ENCODE results near the gene SAMD11.

The SAMD11 gene

GRCh38 chr1:917466-918091 lies 6.1 kb upstream of the SAMD11 start:
- no peak for DNase-seq

DNA sequence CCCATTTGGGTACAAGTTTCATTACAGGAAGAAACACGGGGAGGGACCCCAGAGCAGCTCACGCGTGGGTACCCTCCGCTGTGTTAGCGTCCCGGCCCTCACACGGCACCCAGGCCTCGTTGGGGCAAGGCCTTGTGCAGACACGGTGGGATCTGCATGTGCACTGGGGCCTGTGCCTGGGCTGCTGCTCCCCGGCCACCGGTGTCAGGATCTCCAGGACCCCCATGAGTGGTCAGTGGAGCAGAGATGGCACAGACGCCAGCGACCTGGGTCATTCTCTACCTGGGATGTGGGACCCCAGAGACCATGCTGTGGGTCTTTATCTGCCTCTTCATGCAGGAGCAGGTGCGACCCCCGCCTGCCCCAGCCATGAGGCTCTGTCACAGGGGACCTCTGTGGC lies 5.4 kb upstream of the SAMD11 start:
- no peak for DNase-seq

- no peak for DNase-seq
Measured at GRCh38 chr1:918843-919242, 4.9 kb upstream of the SAMD11 start.

- no peak for DNase-seq
Measured at GRCh38 chr1:919271-919872, 4.4 kb upstream of the SAMD11 start.

- DNase-seq = no peak
Measured at GRCh38 chr1:920010-920409, 3.7 kb upstream of the SAMD11 start.

- no peak for DNase-seq
Measured at GRCh38 chr1:920521-920920, 3.2 kb upstream of the SAMD11 start.

DNA sequence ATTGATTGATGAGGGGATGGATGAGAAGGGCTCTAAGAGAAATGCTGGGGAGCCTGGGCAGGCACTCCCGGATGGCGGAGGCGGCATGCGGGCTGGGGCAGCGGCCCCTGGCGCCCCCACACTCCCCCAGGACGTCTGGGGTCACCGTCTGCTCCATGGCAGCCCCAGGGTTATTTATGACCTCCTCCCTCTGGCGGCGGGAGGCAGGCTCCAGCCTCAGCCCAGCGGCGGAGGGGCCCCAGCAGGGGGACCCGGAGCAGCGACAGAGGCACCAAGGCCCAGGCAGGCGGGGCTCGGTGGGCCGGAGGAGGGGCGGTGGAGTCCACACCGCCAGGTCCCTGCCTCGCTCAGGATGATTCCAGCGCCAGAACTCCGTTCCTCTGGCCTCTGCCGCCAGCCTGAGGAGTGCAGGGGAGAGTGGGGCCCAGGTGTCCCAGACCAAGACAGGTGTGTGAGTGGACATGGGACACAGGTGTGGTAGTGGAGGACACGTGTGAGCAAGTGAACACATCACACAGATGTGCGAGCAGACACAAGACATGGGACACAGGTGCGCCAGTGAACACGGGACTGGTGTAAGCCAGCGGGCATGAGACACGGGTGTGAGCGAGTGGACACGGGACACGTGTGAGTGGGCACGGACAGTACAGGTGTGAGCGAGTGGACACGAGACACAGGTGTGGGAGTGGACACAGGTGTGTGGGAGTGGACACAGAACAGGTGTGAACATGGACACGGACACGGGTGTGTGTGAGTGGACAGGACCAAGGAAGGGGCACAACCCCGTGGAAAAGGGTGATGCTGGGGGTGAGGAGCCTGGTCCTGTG lies 2.5 kb upstream of the SAMD11 start:
- no peak for DNase-seq

GRCh38 chr1:923991-924655 lies 400 bp downstream of the SAMD11 start:
- no peak for DNase-seq

- no peak for DNase-seq
Measured at GRCh38 chr1:924656-925560, 1.2 kb downstream of the SAMD11 start.

- no peak for DNase-seq
Measured at GRCh38 chr1:925561-926421, 2.1 kb downstream of the SAMD11 start.

DNA sequence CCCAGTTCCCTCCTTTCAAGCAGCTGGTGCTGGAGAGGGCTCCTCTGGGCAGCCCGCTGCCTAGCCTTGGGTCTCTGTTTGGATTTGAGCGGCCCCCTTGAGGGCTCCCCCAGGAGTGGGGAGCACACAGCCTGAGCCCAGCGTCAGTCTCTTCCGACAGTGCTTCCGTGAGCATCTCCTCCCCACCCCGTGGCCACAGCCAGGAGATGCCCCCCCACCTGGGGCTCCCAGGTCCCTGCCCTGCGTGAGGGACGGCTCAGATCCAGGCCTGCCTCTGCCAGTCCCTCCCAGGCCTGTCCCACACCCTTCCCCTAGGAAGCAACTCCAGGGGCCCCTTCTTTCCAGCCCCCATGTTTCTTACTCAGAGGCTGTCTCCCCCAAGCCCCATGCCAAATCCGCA lies 3.5 kb downstream of the SAMD11 start:
- no peak for DNase-seq

GRCh38 chr1:927748-928147 lies 4.0 kb downstream of the SAMD11 start:
- no peak for DNase-seq

- DNase-seq = no peak
Measured at GRCh38 chr1:928825-929661, 5.3 kb downstream of the SAMD11 start.

- no peak for DNase-seq
Measured at GRCh38 chr1:929712-930632, 6.2 kb downstream of the SAMD11 start.

- no peak for DNase-seq
Measured at GRCh38 chr1:930633-931138, 7.0 kb downstream of the SAMD11 start.

DNA sequence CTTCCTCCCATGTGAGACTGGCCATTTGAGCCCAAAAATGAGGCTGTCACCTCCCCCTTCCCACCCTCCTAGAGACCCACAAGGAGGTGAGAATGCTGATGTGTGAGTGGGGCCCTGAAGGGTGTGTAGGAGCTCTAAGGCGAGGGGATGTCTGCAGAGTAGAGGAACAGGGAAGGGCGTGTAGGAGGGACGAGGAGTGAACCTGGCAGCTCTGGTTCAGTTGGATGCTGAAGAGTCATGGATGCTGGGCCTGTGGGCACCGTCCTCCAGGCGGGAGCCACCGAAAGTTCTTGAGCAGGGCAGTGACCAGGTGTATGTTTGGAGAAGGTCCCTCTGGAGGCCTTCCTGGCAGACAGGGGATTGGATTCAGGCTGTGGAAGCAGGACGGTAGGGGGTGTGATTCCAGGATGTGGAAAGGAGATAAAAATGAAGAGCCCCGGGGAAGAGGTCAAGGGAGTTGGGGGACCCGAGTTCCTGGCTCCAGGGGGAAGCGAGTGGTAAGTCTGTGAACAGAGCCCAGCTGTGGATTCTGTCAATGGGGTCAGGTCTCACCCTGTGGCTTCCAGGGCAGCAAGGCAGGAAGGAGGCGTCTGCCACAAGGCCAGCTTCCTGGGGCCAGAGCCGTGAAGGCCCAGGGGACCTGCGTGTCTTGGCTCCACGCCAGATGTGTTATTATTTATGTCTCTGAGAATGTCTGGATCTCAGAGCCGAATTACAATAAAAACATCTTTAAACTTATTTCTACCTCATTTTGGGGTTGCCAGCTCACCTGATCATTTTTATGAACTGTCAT lies 7.9 kb downstream of the SAMD11 start:
- DNase-seq = no peak

GRCh38 chr1:932173-932510 lies 8.4 kb downstream of the SAMD11 start:
- no peak for DNase-seq

DNA sequence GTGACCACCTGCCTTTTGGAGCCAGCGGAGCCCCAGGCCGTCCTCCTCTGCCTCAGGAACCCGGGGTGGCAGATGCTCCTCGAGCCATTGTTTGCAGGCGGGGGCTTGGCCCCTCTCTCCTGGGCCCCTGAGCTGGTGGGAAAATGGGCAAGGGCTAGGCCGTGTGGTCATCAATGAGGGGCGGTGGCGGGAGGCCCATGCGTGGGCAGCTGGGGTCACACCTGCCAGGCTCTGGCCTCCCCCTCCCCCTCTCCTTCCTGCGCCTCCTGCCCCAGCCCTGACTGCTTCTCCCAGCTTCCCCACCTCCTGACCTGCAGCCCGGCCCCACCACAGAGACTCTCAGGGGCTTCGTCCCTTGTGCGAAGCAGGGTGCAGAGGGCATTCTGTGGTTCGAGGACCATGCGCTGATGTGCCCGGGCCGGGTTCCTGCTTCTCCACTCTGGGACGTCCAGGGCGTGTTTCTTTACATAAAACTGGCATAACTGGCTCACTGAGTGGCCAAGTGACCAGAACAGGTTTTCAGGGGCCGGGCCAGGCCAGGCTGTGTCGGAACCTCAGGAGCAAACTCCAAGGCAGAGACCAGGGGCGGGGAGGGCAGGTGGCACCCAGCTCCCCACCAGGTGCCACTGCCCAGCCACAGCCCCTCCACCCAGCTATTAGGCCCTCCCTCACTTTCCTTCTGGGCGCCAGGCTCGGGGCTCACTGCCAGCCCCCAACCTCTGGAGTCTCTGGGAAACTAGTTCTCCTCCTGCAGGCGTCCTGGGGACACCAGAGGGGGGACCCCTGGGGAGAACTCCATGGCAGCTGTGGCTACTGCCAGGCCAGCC lies 9.3 kb downstream of the SAMD11 start:
- DNase-seq = no peak
